ENCODE measurements around the gene GPR84.

GRCh38 chr12:54384591-54385041, 20.3 kb upstream of the GPR84 start, which contains the start of gene ZNF385A:
- TF ChIP-seq CTCF (IDR thresholded peaks at IDR 0.05): no peak
- TF ChIP-seq EP300 (IDR thresholded peaks at IDR 0.05; ENCODE audit: low read depth): no peak
- TF ChIP-seq POLR2A (IDR thresholded peaks at IDR 0.05): peak; percentile 20
- TF ChIP-seq POLR2AphosphoS5 (IDR thresholded peaks at IDR 0.05): peak in 2 of 3 donors; percentile 15 to 62

Measured in transverse colon (tissue), 4 donors.